GM23248 (cell line): ENCODE results near the gene GPR68.

Source experiments
- EZH2 ChIP-seq: fragments of 200-600 bp; sonication (generic); IDR thresholded peaks from 2 replicates; pipeline ENCODE4 v1.6.1; 2018; ENCODE audit warnings: antibody characterized with exemption, mild to moderate bottlenecking; ENCODE audit not compliant: insufficient read depth, poor library complexity, severe bottlenecking
- EZH2phosphoT487 ChIP-seq: fragments of 200-600 bp; sonication (generic); IDR thresholded peaks from 2 replicates; pipeline ENCODE4 v1.6.1; 2018; ENCODE audit warnings: antibody characterized with exemption, moderate library complexity, mild to moderate bottlenecking, low read depth; ENCODE audit not compliant: insufficient read depth

- no peak for TF ChIP-seq EZH2
- no peak for TF ChIP-seq EZH2phosphoT487
Observed at GRCh38 chr14:91281346-91281745, 36.8 kb upstream of the GPR68 start.
